A204.1 (cell line): ENCODE measurements around the gene PIP5KL1.

Experiments used
- FAIRE-seq: peaks from 2 replicates; lab custom pipeline; 2012; peaks lifted over from hg19 to GRCh38; lab: Jason Lieb, UNC

The PIP5KL1 gene

GRCh38 chr9:127929625-127929979 lies 975 bp downstream of the PIP5KL1 start:
- no peak for FAIRE-seq

- FAIRE-seq: no peak
These were observed 1.6 kb downstream of the PIP5KL1 start for GRCh38 chr9:127928676-127929624.

- no peak for FAIRE-seq
These were observed 2.4 kb downstream of the PIP5KL1 start for GRCh38 chr9:127927988-127928675.

GRCh38 chr9:127927201-127927987 lies 3.2 kb downstream of the PIP5KL1 start:
- no peak for FAIRE-seq

GRCh38 chr9:127926906-127927200 lies 3.7 kb downstream of the PIP5KL1 start:
- FAIRE-seq: no peak

GRCh38 chr9:127925959-127926905 lies 4.3 kb downstream of the PIP5KL1 start:
- FAIRE-seq: no peak

GRCh38 chr9:127924736-127925444 lies 5.7 kb downstream of the PIP5KL1 start:
- FAIRE-seq: no peak

GRCh38 chr9:127923771-127924170 lies 6.8 kb downstream of the PIP5KL1 start:
- FAIRE-seq: no peak

GRCh38 chr9:127923046-127923445 lies 7.5 kb downstream of the PIP5KL1 start:
- no peak for FAIRE-seq

GRCh38 chr9:127921557-127922120 lies 8.9 kb downstream of the PIP5KL1 start:
- FAIRE-seq: no peak

- FAIRE-seq: no peak
These were observed 9.8 kb downstream of the PIP5KL1 start for GRCh38 chr9:127920794-127921193.

GRCh38 chr9:127919253-127919815 lies 11.2 kb downstream of the PIP5KL1 start:
- peak; percentile 9 for FAIRE-seq

GRCh38 chr9:127918183-127919107 lies 12.1 kb downstream of the PIP5KL1 start:
- FAIRE-seq: no peak

- no peak for FAIRE-seq
These were observed 13.0 kb downstream of the PIP5KL1 start for GRCh38 chr9:127917603-127918002.

GRCh38 chr9:127916720-127917581 lies 13.6 kb downstream of the PIP5KL1 start, which contains the start of gene ST6GALNAC4:
TSS of gene ST6GALNAC4 (minus strand) at chr9:127917041. CDS start at chr9:127916419, 622 bp downstream.
- no peak for FAIRE-seq

GRCh38 chr9:127915801-127916719 lies 14.5 kb downstream of the PIP5KL1 start:
- FAIRE-seq: no peak

GRCh38 chr9:127915325-127915752 lies 15.2 kb downstream of the PIP5KL1 start:
- no peak for FAIRE-seq
